HG03565 (cell line): ENCODE data around the gene ANO1.

Source experiments
- ATAC-seq: cut with Tn5 transposase; IDR thresholded peaks from one replicate; pipeline ENCODE4 v1.9.1; 2021; ENCODE audit warnings: mild to moderate bottlenecking, moderate library complexity; ENCODE audit not compliant: unreplicated experiment

ANO1 gene

DNA sequence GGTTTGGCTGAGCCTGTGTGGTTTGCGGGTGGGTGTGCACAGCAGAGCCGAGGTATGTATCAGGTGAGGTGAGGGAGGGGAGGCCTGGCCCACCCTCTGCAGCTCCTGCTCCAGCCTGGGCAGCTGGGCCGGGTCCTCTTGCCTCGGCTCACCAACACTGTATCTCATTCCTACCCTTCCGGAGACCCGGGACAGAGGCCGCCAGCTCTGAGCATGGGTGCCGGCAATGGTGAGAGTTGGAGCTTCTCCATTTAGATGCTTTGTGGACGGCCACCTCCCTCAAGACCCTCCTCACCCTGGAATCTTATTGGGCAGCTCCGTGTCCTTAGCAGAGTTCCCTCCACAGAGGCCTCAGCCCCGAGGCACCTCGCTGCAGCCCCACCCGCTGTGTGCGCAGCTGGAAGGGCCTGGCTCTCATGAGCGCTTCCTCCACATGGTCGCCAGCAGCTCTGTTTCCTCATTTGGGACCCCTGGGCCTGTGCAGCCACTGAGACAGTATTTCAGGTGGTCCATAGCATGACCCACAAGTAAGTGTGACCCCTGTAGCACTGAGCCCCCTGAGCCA, 55.7 kb downstream of the ANO1 start:
- ATAC-seq: no peak

DNA sequence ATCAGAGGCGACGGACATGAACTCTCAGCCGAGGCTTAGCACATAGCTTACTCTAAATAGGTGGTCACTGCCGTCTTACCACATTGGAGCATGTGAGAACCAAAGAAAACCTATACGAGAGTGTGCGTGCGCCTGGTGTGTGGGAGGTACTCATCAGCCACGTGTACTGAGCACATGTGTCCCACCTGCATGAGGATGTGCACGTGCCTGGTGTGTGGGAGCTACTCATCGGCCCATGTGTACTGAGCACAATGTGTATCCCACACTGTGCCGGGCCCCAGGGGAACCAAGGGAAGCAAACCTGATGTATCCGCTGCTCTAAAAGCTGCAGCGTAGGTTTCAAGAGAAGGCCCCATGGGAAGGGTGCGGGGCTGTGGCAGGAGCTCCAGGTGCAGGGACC, 56.4 kb downstream of the ANO1 start:
- no peak for ATAC-seq

GRCh38 chr11:70135142-70135541, 57.0 kb downstream of the ANO1 start:
- ATAC-seq: no peak

DNA sequence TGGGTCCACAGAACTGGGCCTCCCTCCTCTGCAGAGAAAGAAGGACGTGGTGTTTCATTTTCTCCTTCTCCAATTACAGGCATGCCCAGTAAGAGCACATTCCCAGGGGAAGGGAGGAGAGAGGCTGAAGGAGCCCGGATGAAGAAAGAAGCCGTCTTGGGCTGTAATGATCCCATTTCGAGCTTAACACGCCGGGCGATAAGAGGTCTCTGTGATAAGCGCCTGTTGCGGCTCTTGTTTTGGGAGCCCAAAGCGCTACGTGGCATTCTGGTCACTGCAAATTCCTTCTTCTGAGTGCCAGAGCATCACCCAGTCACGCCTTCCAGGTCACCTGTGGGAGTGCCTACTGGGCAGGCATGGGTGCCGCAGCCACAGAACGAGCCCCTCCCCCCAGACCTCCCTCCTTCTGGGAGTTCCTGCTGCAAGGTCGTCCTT, 57.5 kb downstream of the ANO1 start:
- no peak for ATAC-seq

GRCh38 chr11:70137383-70137782, 59.3 kb downstream of the ANO1 start:
- no peak for ATAC-seq

DNA sequence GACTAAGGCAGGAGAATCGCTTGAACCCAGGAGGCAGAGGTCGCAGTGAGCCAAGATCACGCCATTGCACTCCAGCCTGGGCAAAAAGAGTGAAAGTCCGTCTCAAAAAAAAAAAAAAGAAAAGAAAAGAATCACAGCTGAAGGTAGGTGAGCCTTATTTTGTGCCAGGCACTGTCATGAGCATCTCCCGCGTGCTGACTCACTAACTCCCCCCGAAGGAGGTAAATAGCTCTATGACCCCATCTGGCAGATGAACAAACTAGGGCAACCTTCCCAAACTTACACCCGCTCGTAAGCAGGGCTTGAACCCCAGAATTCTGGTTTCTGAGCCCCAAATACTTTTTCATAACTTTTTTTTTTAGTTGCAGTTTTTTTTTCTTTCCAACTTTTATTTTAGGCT, 60.3 kb downstream of the ANO1 start:
- ATAC-seq: no peak

- no peak for ATAC-seq
Measured at GRCh38 chr11:70139785-70140410, 61.8 kb downstream of the ANO1 start.

- no peak for ATAC-seq
Measured at GRCh38 chr11:70140711-70141485, 62.8 kb downstream of the ANO1 start.

DNA sequence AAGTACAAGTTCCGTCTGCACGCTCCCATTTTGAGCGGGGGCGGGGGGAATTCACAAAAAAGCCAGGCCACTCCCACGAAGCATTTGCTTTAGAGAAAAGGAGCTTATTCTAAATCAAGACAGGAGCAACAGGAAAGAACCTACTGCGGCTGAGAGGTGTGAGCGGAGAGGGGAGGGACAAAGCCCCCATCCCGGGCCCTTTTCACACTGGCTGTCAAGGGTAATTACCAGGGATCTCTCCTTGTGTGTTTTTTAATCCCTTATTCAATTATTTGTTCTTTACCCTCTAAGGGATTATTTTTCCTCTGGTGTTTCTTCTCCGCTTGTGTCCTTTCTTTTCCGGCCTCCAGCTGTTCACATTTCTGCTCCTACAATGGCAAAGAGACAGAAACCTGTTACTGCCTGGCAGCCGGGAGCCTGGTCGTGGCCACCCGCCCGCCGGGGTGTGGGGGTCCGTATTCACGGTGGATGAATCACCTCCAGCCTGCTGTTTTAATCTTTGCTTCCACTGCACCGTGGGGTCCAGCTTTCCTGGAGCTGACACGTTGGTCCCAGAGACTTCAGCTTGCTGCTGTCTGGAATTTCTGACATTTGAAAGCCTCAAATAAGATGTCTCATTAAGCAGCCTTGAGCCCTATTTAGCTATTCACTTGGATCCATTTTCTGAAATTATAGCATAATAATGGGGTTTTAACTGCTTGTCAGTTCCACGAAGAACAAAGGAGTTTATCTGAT, 63.5 kb downstream of the ANO1 start:
- no peak for ATAC-seq

DNA sequence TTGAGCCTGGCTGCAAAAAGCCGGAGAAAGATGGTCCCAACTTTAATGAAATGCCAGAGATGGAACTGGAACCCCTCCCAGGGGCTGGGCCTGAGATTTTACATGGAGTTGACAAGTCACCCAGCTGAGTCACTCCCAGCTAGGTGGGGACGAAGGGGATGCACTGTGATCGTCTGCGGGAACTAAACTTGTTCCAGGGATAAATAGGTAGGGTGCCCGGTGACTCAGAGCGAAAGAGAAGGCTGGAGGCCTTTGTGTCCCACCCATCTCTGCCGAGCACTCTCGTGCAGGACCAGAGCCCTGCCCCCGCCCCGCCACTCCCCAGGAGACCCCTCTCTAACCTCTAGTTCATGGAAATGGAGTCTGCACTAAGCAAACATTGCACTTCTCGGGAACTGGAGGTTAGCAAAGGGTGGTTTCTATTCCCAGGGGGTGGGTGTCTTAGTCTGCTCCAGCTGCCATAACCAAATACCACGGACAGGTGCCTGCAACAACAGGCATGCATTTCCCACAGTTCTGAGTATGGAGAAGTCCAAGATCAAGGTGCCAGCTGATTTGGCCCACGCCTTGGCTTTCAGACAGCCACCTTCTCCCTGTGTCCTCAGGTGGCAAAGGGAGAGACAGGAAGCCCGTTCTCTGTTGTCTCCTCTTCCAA, 64.2 kb downstream of the ANO1 start:
- no peak for ATAC-seq

GRCh38 chr11:70144262-70144661, 66.1 kb downstream of the ANO1 start:
- ATAC-seq: no peak

- no peak for ATAC-seq
Measured at GRCh38 chr11:70145071-70145470, 67.0 kb downstream of the ANO1 start.

- no peak for ATAC-seq
Measured at GRCh38 chr11:70145841-70146240, 67.7 kb downstream of the ANO1 start.

DNA sequence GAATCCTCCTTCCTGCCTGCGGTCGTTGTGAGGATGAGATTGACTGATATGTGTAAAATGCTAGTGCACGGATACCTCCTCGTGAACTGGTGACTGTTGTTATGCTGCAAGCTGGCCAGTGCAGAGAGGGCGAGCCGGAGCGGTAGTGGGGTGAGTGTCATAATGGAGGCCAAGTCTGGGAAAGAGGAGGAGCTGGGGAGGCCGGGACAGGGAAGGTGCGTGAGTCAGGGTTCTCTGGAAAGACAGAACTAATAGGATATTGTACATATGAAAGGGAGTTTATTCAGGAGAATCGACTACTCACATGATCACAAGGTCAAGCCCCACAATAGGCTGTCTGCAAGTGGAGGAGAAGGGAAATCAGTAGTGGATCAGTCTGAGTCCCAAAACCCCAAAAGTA, 68.2 kb downstream of the ANO1 start:
- no peak for ATAC-seq

DNA sequence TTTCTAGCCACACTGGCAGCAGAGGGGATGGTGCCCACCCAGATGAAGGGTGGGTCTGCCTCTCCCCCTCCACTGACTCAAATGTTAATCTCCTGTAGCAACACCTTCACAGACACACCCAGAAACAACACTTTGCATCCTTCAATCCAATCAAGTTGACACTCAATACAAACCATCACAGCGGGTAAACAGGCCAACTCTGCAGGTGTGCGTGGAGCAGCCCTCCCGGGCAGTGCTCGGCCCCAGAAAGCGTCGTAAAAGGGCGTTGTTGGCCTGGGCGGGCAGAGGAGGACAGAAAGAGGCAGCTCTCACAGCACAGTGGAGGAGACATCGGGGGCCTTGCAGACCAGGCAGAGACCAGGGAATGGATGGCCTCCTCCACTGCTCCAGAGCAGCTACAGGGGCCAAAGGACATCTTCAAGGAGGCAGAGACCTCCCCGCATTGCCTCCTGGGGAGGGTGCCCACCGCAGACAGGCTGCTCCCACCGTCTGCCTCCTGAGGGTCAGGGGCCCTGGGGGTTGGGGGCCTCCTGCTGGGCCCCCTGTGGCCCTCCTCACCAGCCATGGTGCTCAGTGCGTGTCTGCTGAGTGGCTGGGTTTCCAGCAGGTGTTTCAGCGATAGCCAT, 68.9 kb downstream of the ANO1 start:
- no peak for ATAC-seq

GRCh38 chr11:70147668-70148067, 69.6 kb downstream of the ANO1 start:
- ATAC-seq: no peak

GRCh38 chr11:70151671-70152070, 73.6 kb downstream of the ANO1 start:
- no peak for ATAC-seq

DNA sequence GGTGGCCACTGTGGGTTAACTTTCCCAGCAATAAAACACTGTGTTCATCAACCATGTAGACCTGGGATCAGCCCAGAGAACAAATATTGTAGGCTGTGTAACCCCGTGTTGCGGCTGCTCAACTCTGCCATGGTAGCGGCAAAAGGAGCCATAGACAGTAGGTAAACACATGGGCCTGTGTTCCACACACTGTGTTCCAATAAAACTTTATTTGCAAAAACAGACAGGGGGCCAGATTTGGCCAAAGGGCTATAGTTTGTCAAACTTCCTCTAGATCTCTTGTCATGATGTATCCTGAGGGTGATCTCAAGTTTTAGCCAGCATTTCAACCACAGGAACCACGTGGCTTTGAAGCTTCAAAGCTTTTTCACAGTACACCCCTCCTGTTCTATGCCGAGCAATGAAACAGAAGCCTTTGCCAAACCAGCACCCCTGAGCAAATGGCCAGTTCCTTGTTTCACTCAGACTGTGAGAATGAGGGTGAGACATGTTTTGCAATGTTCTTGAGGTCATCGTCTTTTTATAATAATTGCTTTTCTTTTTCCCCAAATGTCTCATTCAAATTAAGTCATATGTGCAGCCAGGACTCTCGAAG, 75.1 kb downstream of the ANO1 start:
- ATAC-seq: no peak

DNA sequence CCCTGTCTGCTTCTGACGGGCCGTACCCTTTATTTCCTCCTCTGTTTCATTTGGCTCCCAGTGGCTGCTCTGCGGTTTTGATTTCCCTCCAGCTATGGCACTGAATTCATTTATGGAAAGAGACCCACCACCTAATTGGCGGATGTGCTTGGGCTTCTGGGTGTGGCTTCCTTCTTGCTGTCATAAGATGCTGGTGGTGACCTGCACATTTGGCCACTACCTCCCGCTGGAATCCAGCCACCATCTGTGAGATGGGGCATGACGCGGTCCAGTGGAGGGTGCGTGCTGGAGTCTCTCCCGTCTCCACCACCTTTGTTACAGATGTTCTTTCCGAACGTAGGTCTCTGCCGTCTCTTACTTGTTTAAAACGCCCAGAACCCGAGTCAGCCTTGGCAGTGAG, 77.3 kb downstream of the ANO1 start:
- ATAC-seq: no peak

GRCh38 chr11:70156291-70157037, 78.3 kb downstream of the ANO1 start:
- ATAC-seq: no peak
